Dermis microvascular lymphatic vessel endothelial cell (primary cell): ENCODE results near the gene C6orf62. TPM values are rescaled to one million over a fixed set of nuclear protein-coding genes. Genes with fewer than 3 reads are reported as not detected.
"Not testable (repeated sequence)": the region's sequence is repeated elsewhere in the genome, so short reads cannot be mapped to it uniquely, and the experiment has no call there.

Source experiments
- DNase-seq, 2 donors: peaks; one replicate each; pipeline versions ENCODE4 v3.0.0 to v3.0.0-alpha.2; 2010; ENCODE audit warnings: low read depth in 2 of 2
- total RNA-seq: library from RNA; depleted of rRNA; stranded (reverse); fragments of >200 nt; gene quantifications from 2 replicates; pipeline ENCODE4 v1.2.1, GENCODE V29; 2014

C6orf62 gene
- 103 and 104 TPM in 2 replicates for total RNA-seq

GRCh38 chr6:24719125-24719971, at the start of gene C6orf62:
TSS of gene C6orf62 (minus strand) at chr6:24719154. CDS start at chr6:24718668, 486 bp downstream.
- peak in 1 of 2 donors; percentile 31 for DNase-seq

GRCh38 chr6:24768361-24768760, 49.4 kb upstream of the C6orf62 start:
- DNase-seq, result no peak

- peak; percentile 12 to 42 for DNase-seq
Observed at GRCh38 chr6:24766680-24767462, 47.9 kb upstream of the C6orf62 start.

GRCh38 chr6:24765968-24766367, 47.0 kb upstream of the C6orf62 start:
- DNase-seq, result not testable (repeated sequence)

- DNase-seq, result not testable (repeated sequence)
Observed at GRCh38 chr6:24764833-24765828, 46.2 kb upstream of the C6orf62 start.

- DNase-seq, result no peak
Observed at GRCh38 chr6:24763578-24763977, 44.6 kb upstream of the C6orf62 start.

- no peak for DNase-seq
Observed at GRCh38 chr6:24761851-24762250, 42.9 kb upstream of the C6orf62 start.

GRCh38 chr6:24761193-24761835, 42.4 kb upstream of the C6orf62 start:
- no peak for DNase-seq

GRCh38 chr6:24760210-24760609, 41.3 kb upstream of the C6orf62 start:
- no peak for DNase-seq

- no peak for DNase-seq
Observed at GRCh38 chr6:24759718-24760117, 40.8 kb upstream of the C6orf62 start.

GRCh38 chr6:24757611-24758010, 38.7 kb upstream of the C6orf62 start:
- no peak for DNase-seq

- DNase-seq, result no peak
Observed at GRCh38 chr6:24755279-24755678, 36.3 kb upstream of the C6orf62 start.

- DNase-seq, result not testable (repeated sequence)
Observed at GRCh38 chr6:24754378-24754777, 35.4 kb upstream of the C6orf62 start.

- no peak for DNase-seq
Observed at GRCh38 chr6:24753545-24753944, 34.6 kb upstream of the C6orf62 start.

- DNase-seq, result no peak
Observed at GRCh38 chr6:24752917-24753492, 34.1 kb upstream of the C6orf62 start.

GRCh38 chr6:24752503-24752902, 33.5 kb upstream of the C6orf62 start:
- no peak for DNase-seq

- not testable (repeated sequence) for DNase-seq
Observed at GRCh38 chr6:24750878-24751277, 31.9 kb upstream of the C6orf62 start.

- DNase-seq, result no peak
Observed at GRCh38 chr6:24749297-24749696, 30.3 kb upstream of the C6orf62 start.

GRCh38 chr6:24744911-24745310, 26.0 kb upstream of the C6orf62 start:
- no peak for DNase-seq

GRCh38 chr6:24743944-24744335, 25.0 kb upstream of the C6orf62 start:
- no peak for DNase-seq
